Vagina (tissue), 2 donors: ENCODE results near the gene USP40.

Experiments
- POLR2A ChIP-seq, 2 donors: fragments of 450-650 bp; IDR thresholded peaks; one replicate each; pipeline ENCODE4 v1.6.1; 2017; ENCODE audit warnings: antibody characterized with exemption in 2 of 2, mild to moderate bottlenecking in 2 of 2, moderate library complexity in 2 of 2
- POLR2AphosphoS5 ChIP-seq, 2 donors: sonication (generic); formaldehyde crosslinking; IDR thresholded peaks; one replicate each; pipeline ENCODE4 v1.9.0; 2017; ENCODE audit warnings: antibody characterized with exemption in 2 of 2, mild to moderate bottlenecking in 2 of 2, low read depth in 1 of 2; ENCODE audit not compliant: insufficient read depth in 1 of 2
- TF ChIP-seq, protein P1 (sequence below), 3 experiments: fragments of 450-650 bp in 2 of 3; fragments of 200-600 bp in 1 of 3; sonication (generic) in 1 of 3; IDR thresholded peaks; one replicate each; pipeline ENCODE4 v1.5.1; 2017 to 2019; ENCODE audit warnings: antibody characterized with exemption in 3 of 3, mild to moderate bottlenecking in 2 of 3, moderate library complexity in 2 of 3

DNA sequence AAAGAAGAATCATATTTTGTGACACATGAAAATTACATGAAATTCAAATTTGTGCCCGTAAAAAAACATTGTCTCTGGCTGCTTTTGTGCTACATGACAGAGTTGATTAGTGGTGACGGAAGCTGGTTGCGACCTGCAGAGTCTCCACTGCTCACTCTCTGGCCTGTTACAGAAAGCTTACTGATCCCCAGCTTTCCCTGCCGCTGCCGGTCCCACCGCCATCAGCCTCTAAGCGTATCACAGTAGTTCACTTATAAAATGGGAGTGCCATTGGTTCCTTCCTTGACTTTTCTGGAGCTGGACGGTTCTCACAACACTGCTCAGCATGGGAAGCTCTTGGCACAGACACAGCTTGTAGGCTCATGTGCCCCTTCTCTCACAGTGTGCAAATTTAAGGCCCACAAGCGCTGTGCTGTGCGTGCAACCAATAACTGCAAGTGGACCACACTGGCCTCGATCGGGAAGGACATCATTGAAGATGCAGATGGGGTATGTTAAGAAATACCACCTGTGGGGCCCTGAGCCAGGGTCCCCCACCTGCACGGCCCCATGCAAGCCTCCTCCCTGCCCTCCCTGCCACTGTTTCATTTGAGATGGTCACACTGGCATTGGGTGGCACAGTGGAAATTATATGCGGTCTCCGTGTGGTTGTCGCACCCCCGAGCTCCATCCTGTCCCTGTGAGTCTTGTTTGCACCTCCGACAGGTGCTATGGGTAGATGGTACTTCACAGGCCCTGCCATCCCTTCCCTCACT is 131.0 kb downstream of the USP40 start:
- TF ChIP-seq POLR2A (IDR thresholded peaks at IDR 0.05) (no peak), POLR2AphosphoS5 (IDR thresholded peaks at IDR 0.05; ENCODE audit: insufficient read depth in 1 of 2, low read depth in 1 of 2) (no peak)
- TF ChIP-seq, protein P1, sequence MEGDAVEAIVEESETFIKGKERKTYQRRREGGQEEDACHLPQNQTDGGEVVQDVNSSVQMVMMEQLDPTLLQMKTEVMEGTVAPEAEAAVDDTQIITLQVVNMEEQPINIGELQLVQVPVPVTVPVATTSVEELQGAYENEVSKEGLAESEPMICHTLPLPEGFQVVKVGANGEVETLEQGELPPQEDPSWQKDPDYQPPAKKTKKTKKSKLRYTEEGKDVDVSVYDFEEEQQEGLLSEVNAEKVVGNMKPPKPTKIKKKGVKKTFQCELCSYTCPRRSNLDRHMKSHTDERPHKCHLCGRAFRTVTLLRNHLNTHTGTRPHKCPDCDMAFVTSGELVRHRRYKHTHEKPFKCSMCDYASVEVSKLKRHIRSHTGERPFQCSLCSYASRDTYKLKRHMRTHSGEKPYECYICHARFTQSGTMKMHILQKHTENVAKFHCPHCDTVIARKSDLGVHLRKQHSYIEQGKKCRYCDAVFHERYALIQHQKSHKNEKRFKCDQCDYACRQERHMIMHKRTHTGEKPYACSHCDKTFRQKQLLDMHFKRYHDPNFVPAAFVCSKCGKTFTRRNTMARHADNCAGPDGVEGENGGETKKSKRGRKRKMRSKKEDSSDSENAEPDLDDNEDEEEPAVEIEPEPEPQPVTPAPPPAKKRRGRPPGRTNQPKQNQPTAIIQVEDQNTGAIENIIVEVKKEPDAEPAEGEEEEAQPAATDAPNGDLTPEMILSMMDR (IDR thresholded peaks at IDR 0.05): no peak
